Fibroblast of skin of scalp (primary cell): ENCODE results near the gene CDK5RAP2.

Source experiments
- DNase-seq: peaks from one replicate; pipeline ENCODE4 v3.0.0-alpha.2; 2013

CDK5RAP2 gene

GRCh38 chr9:120434532-120434931 lies 145.4 kb downstream of the CDK5RAP2 start:
- peak; percentile 44 for DNase-seq

- DNase-seq = no peak
Observed at GRCh38 chr9:120433701-120434100, 146.3 kb downstream of the CDK5RAP2 start.

- DNase-seq = no peak
Observed at GRCh38 chr9:120432600-120432999, 147.4 kb downstream of the CDK5RAP2 start.

- no peak for DNase-seq
Observed at GRCh38 chr9:120431268-120431667, 148.7 kb downstream of the CDK5RAP2 start.

GRCh38 chr9:120424248-120424647 lies 155.7 kb downstream of the CDK5RAP2 start:
- no peak for DNase-seq

GRCh38 chr9:120423812-120424211 lies 156.2 kb downstream of the CDK5RAP2 start:
- DNase-seq = no peak

GRCh38 chr9:120421977-120422376 lies 158.0 kb downstream of the CDK5RAP2 start:
- no peak for DNase-seq

GRCh38 chr9:120418315-120418714 lies 161.7 kb downstream of the CDK5RAP2 start:
- DNase-seq = no peak

GRCh38 chr9:120416781-120417427 lies 163.1 kb downstream of the CDK5RAP2 start:
- DNase-seq = peak; percentile 25

- DNase-seq = no peak
Observed at GRCh38 chr9:120413121-120414048, 166.6 kb downstream of the CDK5RAP2 start.

GRCh38 chr9:120412425-120412951 lies 167.5 kb downstream of the CDK5RAP2 start:
- peak; percentile 79 for DNase-seq

GRCh38 chr9:120411862-120412424 lies 168.0 kb downstream of the CDK5RAP2 start:
- no peak for DNase-seq

- peak; percentile 49 for DNase-seq
Observed at GRCh38 chr9:120410925-120411501, 169.0 kb downstream of the CDK5RAP2 start.

GRCh38 chr9:120408680-120409258 lies 171.2 kb downstream of the CDK5RAP2 start:
- no peak for DNase-seq

GRCh38 chr9:120405860-120406259 lies 174.1 kb downstream of the CDK5RAP2 start:
- no peak for DNase-seq

- DNase-seq = no peak
Observed at GRCh38 chr9:120405134-120405533, 174.8 kb downstream of the CDK5RAP2 start.

GRCh38 chr9:120403543-120403856 lies 176.5 kb downstream of the CDK5RAP2 start:
- no peak for DNase-seq

GRCh38 chr9:120402741-120403542 lies 177.0 kb downstream of the CDK5RAP2 start:
- DNase-seq = peak; percentile 99

GRCh38 chr9:120399940-120400339 lies 180.0 kb downstream of the CDK5RAP2 start:
- DNase-seq = no peak

GRCh38 chr9:120398286-120398685 lies 181.7 kb downstream of the CDK5RAP2 start:
- DNase-seq = peak; percentile 36

GRCh38 chr9:120397453-120397852 lies 182.5 kb downstream of the CDK5RAP2 start:
- DNase-seq = peak; percentile 15

- peak; percentile 61 for DNase-seq
Observed at GRCh38 chr9:120396931-120397330, 183.0 kb downstream of the CDK5RAP2 start.
